ENCODE data around the gene TMEM198. TPM values are rescaled to one million over a fixed set of nuclear protein-coding genes. Genes with fewer than 3 reads are reported as not detected.

TMEM198 gene
- polyA plus RNA-seq, 1 donor (not counting 4 experiments of a cell fraction or from before 2014, with no cell fraction given): 0.81 TPM

DNA sequence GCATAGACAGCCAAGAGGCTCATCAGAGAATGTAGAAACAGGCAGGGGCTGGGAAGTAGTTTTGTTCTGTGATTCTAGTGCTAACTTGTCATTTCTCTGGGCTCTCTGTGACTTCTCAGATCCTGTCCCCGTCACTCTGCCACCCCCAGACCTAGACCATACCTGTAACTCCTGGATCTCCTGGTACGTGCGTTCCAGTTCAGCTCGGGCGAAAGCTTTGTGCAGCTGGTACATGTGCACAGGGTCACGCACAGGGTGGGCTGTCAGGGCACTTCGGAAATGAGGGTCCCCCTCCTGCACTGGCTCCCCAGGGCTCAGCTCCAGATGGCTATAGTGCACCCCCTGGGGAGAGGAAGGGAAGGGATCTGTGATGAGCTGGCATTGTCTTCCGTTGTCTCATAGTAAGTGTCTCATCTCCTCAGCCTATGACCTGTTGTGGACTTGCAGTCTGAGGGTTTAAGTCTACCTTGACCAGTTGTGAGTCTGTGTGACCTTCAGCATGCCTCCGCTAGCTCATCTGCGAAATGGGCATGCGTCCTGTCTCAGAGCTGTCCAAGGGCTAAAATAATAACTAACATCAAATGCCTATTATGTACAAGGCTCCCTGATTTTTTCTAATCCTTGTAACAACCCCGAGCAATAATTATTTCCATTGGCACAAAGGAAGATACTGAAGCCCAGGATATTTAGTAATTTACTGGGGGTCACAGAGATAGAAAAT is 2.9 kb upstream of the TMEM198 start:
- no peak overlapping the region for H3K9ac ChIP-seq (ENCODE audit: control insufficient read depth, extremely low read depth, insufficient read depth, low read length)
- H3K9me3 ChIP-seq (ENCODE audit: control insufficient read depth, low read depth, low read length): no peaks in the 10 kb centered on the region
- TF ChIP-seq, protein P1, sequence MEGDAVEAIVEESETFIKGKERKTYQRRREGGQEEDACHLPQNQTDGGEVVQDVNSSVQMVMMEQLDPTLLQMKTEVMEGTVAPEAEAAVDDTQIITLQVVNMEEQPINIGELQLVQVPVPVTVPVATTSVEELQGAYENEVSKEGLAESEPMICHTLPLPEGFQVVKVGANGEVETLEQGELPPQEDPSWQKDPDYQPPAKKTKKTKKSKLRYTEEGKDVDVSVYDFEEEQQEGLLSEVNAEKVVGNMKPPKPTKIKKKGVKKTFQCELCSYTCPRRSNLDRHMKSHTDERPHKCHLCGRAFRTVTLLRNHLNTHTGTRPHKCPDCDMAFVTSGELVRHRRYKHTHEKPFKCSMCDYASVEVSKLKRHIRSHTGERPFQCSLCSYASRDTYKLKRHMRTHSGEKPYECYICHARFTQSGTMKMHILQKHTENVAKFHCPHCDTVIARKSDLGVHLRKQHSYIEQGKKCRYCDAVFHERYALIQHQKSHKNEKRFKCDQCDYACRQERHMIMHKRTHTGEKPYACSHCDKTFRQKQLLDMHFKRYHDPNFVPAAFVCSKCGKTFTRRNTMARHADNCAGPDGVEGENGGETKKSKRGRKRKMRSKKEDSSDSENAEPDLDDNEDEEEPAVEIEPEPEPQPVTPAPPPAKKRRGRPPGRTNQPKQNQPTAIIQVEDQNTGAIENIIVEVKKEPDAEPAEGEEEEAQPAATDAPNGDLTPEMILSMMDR (optimal IDR thresholded peaks at IDR 0.05 in 1 of 3, IDR thresholded peaks at IDR 0.05 in 1 of 3, conservative IDR thresholded peaks at IDR 0.05 in 1 of 3; ENCODE audit: extremely low read depth in 1 of 3, insufficient read depth in 2 of 3, low read length in 3 of 3): no peak
- TF ChIP-seq EZH2 (IDR thresholded peaks at IDR 0.05; ENCODE audit: low read length): no peak
- H3K4me1 ChIP-seq (ENCODE audit: control insufficient read depth, extremely low read depth, insufficient read depth, low read length): peaks cover 20% of the 10 kb centered on the region
- no peak for DNase-seq (ENCODE audit: low read depth, low spot score)
- H4K20me1 ChIP-seq (ENCODE audit: control insufficient read depth, extremely low read depth, insufficient read depth, low read length): peaks cover 10% of the 10 kb centered on the region
- no peak overlapping the region for H2AFZ ChIP-seq (ENCODE audit: control insufficient read depth, low read length)
- dilution Hi-C loops (cut with MboI; ENCODE audit: extremely low pct_ligation_motif_present, low sequenced_read_pairs): no loop called here
- no peak for FAIRE-seq
- peaks cover 33% of the 10 kb centered on the region for H3K79me2 ChIP-seq (ENCODE audit: control insufficient read depth, insufficient read depth, low read length)
- H3K4me3 ChIP-seq (ENCODE audit: control insufficient read depth in 2 of 3, extremely low read depth in 1 of 3, insufficient read depth in 2 of 3, low read depth in 1 of 3, low read length in 3 of 3): peak overlapping the region in 1 of 3 experiments; percentile 92
- no peaks in the 10 kb centered on the region for H3K27me3 ChIP-seq (ENCODE audit: control insufficient read depth, extremely low read depth, insufficient read depth, low read length)
- H3K36me3 ChIP-seq (ENCODE audit: control insufficient read depth in 2 of 2, extremely low read depth in 1 of 2, insufficient read depth in 2 of 2, low read length in 2 of 2): peaks cover 20 to 23% of the 10 kb centered on the region in 2 experiments
- peak overlapping the region; percentile 84 for H3K4me2 ChIP-seq (ENCODE audit: control insufficient read depth, extremely low read depth, insufficient read depth, low read depth, low read length)
- no peaks in the 10 kb centered on the region for H3K9me1 ChIP-seq (ENCODE audit: control insufficient read depth, extremely low read depth, insufficient read depth, low read length)
- H3K27ac ChIP-seq (ENCODE audit: control insufficient read depth, insufficient read depth, low read length): no peak overlapping the region

DNA sequence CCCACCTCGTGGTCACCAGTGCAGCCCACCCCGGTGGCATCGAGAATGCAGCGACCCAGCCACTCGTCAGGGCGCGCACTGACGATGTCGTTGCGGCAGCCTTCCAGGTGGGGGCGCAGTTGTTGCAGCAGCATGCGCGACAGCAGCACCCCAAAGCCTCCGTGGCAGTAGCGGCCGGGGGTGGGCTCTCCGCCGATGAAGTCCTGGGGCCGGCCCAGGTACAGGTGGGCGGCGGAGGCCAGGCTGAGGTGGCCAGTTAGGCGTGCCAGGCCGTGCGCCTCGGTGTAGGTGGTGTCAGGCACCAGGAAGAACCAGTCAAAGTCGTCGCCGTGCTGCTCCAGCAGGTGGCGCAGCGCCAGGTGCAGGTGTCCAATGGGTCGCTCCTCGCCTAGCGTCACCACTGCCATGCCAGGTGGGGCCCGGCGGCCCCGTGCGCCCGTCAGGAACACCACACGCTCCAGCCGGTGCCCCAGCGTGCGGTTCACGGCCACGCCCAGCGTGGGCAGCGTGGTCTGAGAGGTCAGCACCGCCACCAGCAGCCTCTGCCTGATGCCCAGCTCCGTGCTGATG is 2.1 kb upstream of the TMEM198 start:
- Histone ChIP-seq H3K4me3 (ENCODE audit: control insufficient read depth in 2 of 3, extremely low read depth in 1 of 3, insufficient read depth in 2 of 3, low read depth in 1 of 3, low read length in 3 of 3) (peak overlapping the region; percentile 85 to 97 (median 92)), H3K27me3 (ENCODE audit: control insufficient read depth, extremely low read depth, insufficient read depth, low read length) (no peaks in the 10 kb centered on the region), H3K4me2 (ENCODE audit: control insufficient read depth, extremely low read depth, insufficient read depth, low read depth, low read length) (peak overlapping the region; percentile 84), H4K20me1 (ENCODE audit: control insufficient read depth, extremely low read depth, insufficient read depth, low read length) (peaks cover 10% of the 10 kb centered on the region), H3K27ac (ENCODE audit: control insufficient read depth, insufficient read depth, low read length) (peak overlapping the region; percentile 65), H3K79me2 (ENCODE audit: control insufficient read depth, insufficient read depth, low read length) (peaks cover 33% of the 10 kb centered on the region), H3K4me1 (ENCODE audit: control insufficient read depth, extremely low read depth, insufficient read depth, low read length) (peaks cover 20% of the 10 kb centered on the region), H3K36me3 (ENCODE audit: control insufficient read depth in 2 of 2, extremely low read depth in 1 of 2, insufficient read depth in 2 of 2, low read length in 2 of 2) (peaks cover 20 to 23% of the 10 kb centered on the region in 2 experiments), H3K9ac (ENCODE audit: control insufficient read depth, extremely low read depth, insufficient read depth, low read length) (peak overlapping the region; percentile 90), H3K9me1 (ENCODE audit: control insufficient read depth, extremely low read depth, insufficient read depth, low read length) (no peaks in the 10 kb centered on the region), H2AFZ (ENCODE audit: control insufficient read depth, low read length) (no peak overlapping the region), H3K9me3 (ENCODE audit: control insufficient read depth, low read depth, low read length) (no peaks in the 10 kb centered on the region)
- dilution Hi-C loops (cut with MboI; ENCODE audit: extremely low pct_ligation_motif_present, low sequenced_read_pairs): no loop called here
- DNase-seq (ENCODE audit: low read depth, low spot score) (no peak), FAIRE-seq (no peak)
- TF ChIP-seq, protein P1 (optimal IDR thresholded peaks at IDR 0.05 in 1 of 3, IDR thresholded peaks at IDR 0.05 in 1 of 3, conservative IDR thresholded peaks at IDR 0.05 in 1 of 3; ENCODE audit: extremely low read depth in 1 of 3, insufficient read depth in 2 of 3, low read length in 3 of 3): peak; percentile 84 to 99 (median 89)
- no peak for TF ChIP-seq EZH2 (IDR thresholded peaks at IDR 0.05; ENCODE audit: low read length)

All from keratinocyte (primary cell).